CD4-positive, CD25-positive, alpha-beta regulatory T cell (primary cell): ENCODE measurements around the gene OSTN. TPM values are rescaled to one million over a fixed set of nuclear protein-coding genes. Genes with fewer than 3 reads are reported as not detected.
A peak's percentile ranks its signal among the peaks of the same experiment; 100 is the strongest.

ENCODE experiments used
- ATAC-seq, 2 donors: fragments of 150-1000 bp; cut with Tn5 transposase; one replicate each; pipeline ENCODE4 v1.10.0; 2021; ENCODE audit warnings: low read depth in 2 of 2, moderate number of reproducible peaks in 2 of 2, moderate library complexity in 1 of 2
- DNase-seq, 3 donors: peaks; one replicate each; pipeline versions ENCODE4 v3.0.0 to v3.0.0-alpha.2; 2012 to 2022; ENCODE audit warnings: mixed read lengths in 1 of 3
- H3K27ac ChIP-seq: one replicate; pipeline ENCODE4 v1.7.0; 2013; ENCODE audit warnings: mild to moderate bottlenecking, low read length; ENCODE audit not compliant: insufficient read depth, poor library complexity, severe bottlenecking
- H3K27me3 ChIP-seq: one replicate; pipeline ENCODE4 v1.7.0; 2013; ENCODE audit warnings: low read length; ENCODE audit not compliant: control insufficient read depth, insufficient read depth
- H3K36me3 ChIP-seq: one replicate; pipeline ENCODE4 v1.7.0; 2013; ENCODE audit warnings: mild to moderate bottlenecking, low read length, moderate library complexity; ENCODE audit not compliant: control insufficient read depth, insufficient read depth
- H3K4me1 ChIP-seq: 2 replicates; pipeline ENCODE4 v1.7.0; 2013; ENCODE audit warnings: mild to moderate bottlenecking, low read length; ENCODE audit not compliant: insufficient read depth, control insufficient read depth, poor library complexity, severe bottlenecking
- H3K4me3 ChIP-seq: one replicate; pipeline ENCODE4 v1.7.0; 2013; ENCODE audit warnings: low read depth, mild to moderate bottlenecking, low read length, moderate library complexity
- H3K9me3 ChIP-seq, 2 experiments: 1 replicate in 1 of 2; 2 replicates in 1 of 2; pipeline ENCODE4 v1.7.0; 2013; ENCODE audit warnings: low read length in 2 of 2, mild to moderate bottlenecking in 1 of 2, moderate library complexity in 1 of 2; ENCODE audit not compliant: control insufficient read depth in 2 of 2
- H3K27ac Mint-ChIP-seq, 3 donors: one replicate each; pipeline ENCODE4 v1.8.0; 2020 to 2022; ENCODE audit warnings: mild to moderate bottlenecking in 3 of 3, mixed read lengths in 3 of 3, moderate library complexity in 2 of 3
- H3K27me3 Mint-ChIP-seq: one replicate; pipeline ENCODE4 v1.8.0; 2022; ENCODE audit warnings: mild to moderate bottlenecking, mixed read lengths
- H3K36me3 Mint-ChIP-seq: one replicate; pipeline ENCODE4 v1.8.0; 2020; ENCODE audit warnings: mixed read lengths
- H3K4me1 Mint-ChIP-seq, 4 donors: one replicate each; pipeline ENCODE4 v1.8.0; 2020 to 2022; ENCODE audit warnings: mixed read lengths in 4 of 4, mild to moderate bottlenecking in 1 of 4
- H3K4me3 Mint-ChIP-seq, 4 donors: one replicate each; pipeline ENCODE4 v1.8.0; 2020 to 2022; ENCODE audit warnings: mild to moderate bottlenecking in 4 of 4, mixed read lengths in 4 of 4, moderate library complexity in 3 of 4
- H3K9me3 Mint-ChIP-seq, 7 donors: one replicate each; pipeline ENCODE4 v1.8.0; 2020 to 2022; ENCODE audit warnings: mixed read lengths in 7 of 7, mild to moderate bottlenecking in 3 of 7, moderate library complexity in 2 of 7
- polyA plus RNA-seq, 4 donors: library from polyadenylated mRNA; unstranded; fragments of 300-500 nt; fragmentation: Illumina TruSeq; gene quantifications; one replicate each; pipeline ENCODE4 v1.2.3, GENCODE V29; 2021
- total RNA-seq: library from RNA; stranded (reverse); gene quantifications from one replicate; pipeline ENCODE4 v1.2.3, GENCODE V29; 2022

OSTN gene
- total and polyA plus RNA-seq, 5 donors from 2014 or later = not detected

GRCh38 chr3:191259486-191259885 is 60.4 kb downstream of the OSTN start:
- H3K4me1 ChIP-seq = no peaks in the 10 kb centered on the region
- DNase-seq = no peak
- ATAC-seq = no peak
- no peaks in the 10 kb centered on the region for H3K36me3 ChIP-seq
- no peak overlapping the region for H3K4me3 ChIP-seq
- no peak overlapping the region for H3K4me3 Mint-ChIP-seq
- no peaks in the 10 kb centered on the region for H3K9me3 Mint-ChIP-seq
- peaks cover 0 to 4% (median 1%) of the 10 kb centered on the region in 4 donors for H3K4me1 Mint-ChIP-seq
- H3K9me3 ChIP-seq = no peaks in the 10 kb centered on the region
- no peak overlapping the region for H3K27ac Mint-ChIP-seq
- H3K27ac ChIP-seq = no peak overlapping the region
- H3K27me3 ChIP-seq = no peaks in the 10 kb centered on the region
- H3K27me3 Mint-ChIP-seq = no peaks in the 10 kb centered on the region
- no peaks in the 10 kb centered on the region for H3K36me3 Mint-ChIP-seq

- Histone ChIP-seq H3K9me3 (no peaks in the 10 kb centered on the region), H3K27ac (no peak overlapping the region), H3K4me3 (no peak overlapping the region), H3K36me3 (no peaks in the 10 kb centered on the region), H3K27me3 (no peaks in the 10 kb centered on the region), H3K4me1 (no peaks in the 10 kb centered on the region)
- H3K36me3 Mint-ChIP-seq = no peaks in the 10 kb centered on the region
- no peaks in the 10 kb centered on the region for H3K9me3 Mint-ChIP-seq
- DNase-seq (no peak), ATAC-seq (no peak)
- no peak overlapping the region for H3K27ac Mint-ChIP-seq
- no peaks in the 10 kb centered on the region for H3K27me3 Mint-ChIP-seq
- no peak overlapping the region for H3K4me3 Mint-ChIP-seq
- H3K4me1 Mint-ChIP-seq = peaks cover 0 to 4% (median 1%) of the 10 kb centered on the region in 4 donors
These were observed 61.6 kb downstream of the OSTN start for GRCh38 chr3:191260431-191261303.

GRCh38 chr3:191261304-191261638 is 62.2 kb downstream of the OSTN start:
- no peaks in the 10 kb centered on the region for H3K9me3 ChIP-seq
- no peaks in the 10 kb centered on the region for H3K9me3 Mint-ChIP-seq

GRCh38 chr3:191262650-191263049 is 63.6 kb downstream of the OSTN start:
- H3K27ac Mint-ChIP-seq = no peak overlapping the region
- H3K36me3 Mint-ChIP-seq = no peaks in the 10 kb centered on the region
- no peaks in the 10 kb centered on the region for H3K27me3 ChIP-seq
- H3K4me1 ChIP-seq = no peaks in the 10 kb centered on the region
- ATAC-seq (no peak), DNase-seq (no peak)
- H3K27me3 Mint-ChIP-seq = no peaks in the 10 kb centered on the region
- no peak overlapping the region for H3K4me3 Mint-ChIP-seq
- peaks cover 0 to 6% (median 0%) of the 10 kb centered on the region in 7 donors for H3K9me3 Mint-ChIP-seq
- H3K27ac ChIP-seq = no peak overlapping the region
- H3K9me3 ChIP-seq = no peaks in the 10 kb centered on the region
- H3K4me3 ChIP-seq = no peak overlapping the region
- H3K36me3 ChIP-seq = no peaks in the 10 kb centered on the region
- H3K4me1 Mint-ChIP-seq = peaks cover 0 to 4% (median 1%) of the 10 kb centered on the region in 4 donors

More at GRCh38 chr3:191261304-191261638, 62.2 kb downstream of the OSTN start:
- no peaks in the 10 kb centered on the region for H3K27me3 ChIP-seq
- H3K4me3 Mint-ChIP-seq = no peak overlapping the region
- no peaks in the 10 kb centered on the region for H3K4me1 ChIP-seq
- no peaks in the 10 kb centered on the region for H3K36me3 ChIP-seq
- H3K27me3 Mint-ChIP-seq = no peaks in the 10 kb centered on the region
- H3K27ac ChIP-seq = no peak overlapping the region
- no peak overlapping the region for H3K4me3 ChIP-seq
- no peak overlapping the region for H3K27ac Mint-ChIP-seq
- H3K36me3 Mint-ChIP-seq = no peaks in the 10 kb centered on the region
- no peak for ATAC-seq
- DNase-seq = no peak
- H3K4me1 Mint-ChIP-seq = peaks cover 0 to 4% (median 1%) of the 10 kb centered on the region in 4 donors

GRCh38 chr3:191263365-191263764 is 64.3 kb downstream of the OSTN start:
- Mint-ChIP-seq H3K36me3 (no peaks in the 10 kb centered on the region), H3K27ac (no peak overlapping the region), H3K27me3 (no peaks in the 10 kb centered on the region), H3K9me3 (peaks cover 0 to 6% (median 0%) of the 10 kb centered on the region in 7 donors), H3K4me1 (peaks cover 0 to 4% (median 1%) of the 10 kb centered on the region in 4 donors), H3K4me3 (no peak overlapping the region)
- Histone ChIP-seq H3K4me3 (peak overlapping the region; percentile 15), H3K27me3 (no peaks in the 10 kb centered on the region), H3K27ac (no peak overlapping the region), H3K36me3 (no peaks in the 10 kb centered on the region), H3K4me1 (no peaks in the 10 kb centered on the region), H3K9me3 (no peaks in the 10 kb centered on the region)
- ATAC-seq (no peak), DNase-seq (no peak)

GRCh38 chr3:191263850-191264249 is 64.8 kb downstream of the OSTN start:
- no peak overlapping the region for H3K4me3 Mint-ChIP-seq
- no peak overlapping the region for H3K27ac Mint-ChIP-seq
- H3K4me1 Mint-ChIP-seq = peaks cover 0 to 2% (median under 1%) of the 10 kb centered on the region in 4 donors
- Histone ChIP-seq H3K4me3 (no peak overlapping the region), H3K27ac (no peak overlapping the region), H3K27me3 (no peaks in the 10 kb centered on the region), H3K4me1 (no peaks in the 10 kb centered on the region), H3K36me3 (no peaks in the 10 kb centered on the region), H3K9me3 (no peaks in the 10 kb centered on the region)
- no peak for DNase-seq
- no peak for ATAC-seq
- H3K9me3 Mint-ChIP-seq = peaks cover 0 to 6% (median 0%) of the 10 kb centered on the region in 7 donors
- H3K36me3 Mint-ChIP-seq = no peaks in the 10 kb centered on the region
- no peaks in the 10 kb centered on the region for H3K27me3 Mint-ChIP-seq

- Mint-ChIP-seq H3K27me3 (no peaks in the 10 kb centered on the region), H3K9me3 (peaks cover 0 to 12% (median 2%) of the 10 kb centered on the region in 7 donors), H3K36me3 (no peaks in the 10 kb centered on the region), H3K4me1 (no peaks in the 10 kb centered on the region), H3K27ac (no peak overlapping the region), H3K4me3 (no peak overlapping the region)
- Histone ChIP-seq H3K4me3 (no peak overlapping the region), H3K27ac (no peak overlapping the region), H3K36me3 (no peaks in the 10 kb centered on the region), H3K27me3 (no peaks in the 10 kb centered on the region), H3K9me3 (no peaks in the 10 kb centered on the region), H3K4me1 (no peaks in the 10 kb centered on the region)
- no peak for ATAC-seq
- DNase-seq = no peak
These were observed 69.7 kb downstream of the OSTN start for GRCh38 chr3:191268737-191269136.
